Measurements from ENCODE around the gene ARHGAP22.
"Not testable (repeated sequence)": the region's sequence is repeated elsewhere in the genome, so short reads cannot be mapped to it uniquely, and the experiment has no call there.

ARHGAP22 gene, protein sequence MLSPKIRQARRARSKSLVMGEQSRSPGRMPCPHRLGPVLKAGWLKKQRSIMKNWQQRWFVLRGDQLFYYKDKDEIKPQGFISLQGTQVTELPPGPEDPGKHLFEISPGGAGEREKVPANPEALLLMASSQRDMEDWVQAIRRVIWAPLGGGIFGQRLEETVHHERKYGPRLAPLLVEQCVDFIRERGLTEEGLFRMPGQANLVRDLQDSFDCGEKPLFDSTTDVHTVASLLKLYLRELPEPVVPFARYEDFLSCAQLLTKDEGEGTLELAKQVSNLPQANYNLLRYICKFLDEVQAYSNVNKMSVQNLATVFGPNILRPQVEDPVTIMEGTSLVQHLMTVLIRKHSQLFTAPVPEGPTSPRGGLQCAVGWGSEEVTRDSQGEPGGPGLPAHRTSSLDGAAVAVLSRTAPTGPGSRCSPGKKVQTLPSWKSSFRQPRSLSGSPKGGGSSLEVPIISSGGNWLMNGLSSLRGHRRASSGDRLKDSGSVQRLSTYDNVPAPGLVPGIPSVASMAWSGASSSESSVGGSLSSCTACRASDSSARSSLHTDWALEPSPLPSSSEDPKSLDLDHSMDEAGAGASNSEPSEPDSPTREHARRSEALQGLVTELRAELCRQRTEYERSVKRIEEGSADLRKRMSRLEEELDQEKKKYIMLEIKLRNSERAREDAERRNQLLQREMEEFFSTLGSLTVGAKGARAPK

DNA sequence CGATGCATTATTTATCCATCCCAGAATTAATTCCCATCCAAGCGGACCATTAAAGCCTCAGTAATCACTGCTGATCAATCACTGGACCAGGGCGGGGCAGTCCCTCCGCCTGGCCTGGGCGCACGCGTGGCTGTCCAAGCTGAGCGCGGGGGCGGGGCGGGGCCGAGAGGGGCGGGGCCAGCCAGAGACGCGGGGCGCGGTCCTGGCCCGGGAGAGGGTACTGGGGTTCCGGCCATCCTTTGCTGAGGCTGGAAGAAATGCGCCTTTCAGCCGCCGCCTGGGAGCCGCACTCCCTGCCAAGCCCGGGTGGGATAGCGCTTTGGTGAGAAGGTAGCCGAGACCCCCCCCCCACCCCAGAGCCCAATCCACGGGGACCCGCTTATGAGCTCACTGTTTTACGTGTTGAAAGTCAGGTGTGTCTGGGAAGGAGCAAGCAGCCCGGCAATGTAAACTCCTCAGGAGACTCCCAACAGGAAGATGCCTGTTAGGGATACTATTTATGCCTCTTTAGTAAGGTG, at the start of gene ARHGAP22:
Gene ARHGAP22, minus strand, starts transcription at position 83 of the 518 bp plus-strand sequence. CDS start 277 bp downstream, outside the sequence.
- no peak for FAIRE-seq
- DNase-seq (ENCODE audit: extremely low spot score, insufficient read length, low read depth), result peak; percentile 39

DNA sequence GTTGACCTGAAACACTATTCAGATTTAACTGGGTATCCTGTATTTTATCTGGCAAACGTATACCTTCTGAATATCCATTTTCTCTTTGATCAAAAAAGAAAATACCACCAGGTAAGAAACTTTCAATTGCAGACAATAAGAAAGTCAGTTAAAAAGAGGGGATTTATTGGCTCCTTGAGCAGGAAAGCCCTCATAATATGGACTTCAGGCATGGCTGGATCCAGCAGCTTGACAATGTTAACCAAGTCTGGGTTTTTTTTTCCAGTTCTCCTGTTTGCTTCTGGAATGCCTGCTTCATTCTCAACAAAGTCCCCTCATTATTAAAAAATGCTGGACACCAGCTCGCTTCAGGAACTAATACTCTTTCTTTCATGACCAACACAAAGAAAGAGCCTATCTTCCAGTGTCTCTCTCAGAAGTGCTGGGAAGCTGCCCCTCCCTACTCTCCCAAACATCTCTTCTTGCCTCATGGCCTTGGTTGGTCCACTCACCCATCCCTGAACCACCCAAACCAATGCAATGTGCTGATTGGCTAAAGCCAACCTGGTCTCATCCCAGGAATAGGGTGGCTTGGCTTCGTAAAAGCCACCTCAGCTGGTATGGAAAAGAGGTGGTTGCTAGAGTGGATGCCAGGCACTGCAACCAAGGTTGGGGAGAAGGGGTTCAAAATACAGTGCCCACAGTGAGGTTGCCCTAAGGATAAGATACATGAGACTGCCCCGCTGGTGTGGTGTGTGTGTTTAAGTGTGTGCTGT, 49.2 kb upstream of the ARHGAP22 start:
- no peak for FAIRE-seq

DNA sequence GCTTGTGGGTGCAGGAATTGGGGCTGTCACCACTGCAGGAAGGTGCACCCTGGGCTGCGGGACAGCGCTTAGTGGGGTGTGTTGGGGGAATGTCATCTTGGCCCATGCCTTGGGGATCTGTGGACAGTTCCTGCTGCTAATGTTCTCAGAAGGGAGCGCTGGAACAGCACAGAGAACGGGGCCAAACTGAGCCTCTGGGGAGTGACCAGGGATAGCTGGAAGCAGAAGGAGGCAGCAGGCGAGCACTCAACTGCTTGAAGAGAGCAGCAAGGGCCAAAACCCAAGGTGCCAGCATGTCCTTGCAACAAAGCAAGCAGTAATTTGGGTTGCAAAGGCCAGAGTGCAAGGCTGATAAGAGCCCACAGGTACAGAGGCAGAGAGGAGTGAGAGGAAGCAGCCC, 48.5 kb upstream of the ARHGAP22 start:
- DNase-seq (ENCODE audit: extremely low spot score, insufficient read length, low read depth), result no peak
- FAIRE-seq, result no peak

More for the DNA sequence above, 49.2 kb upstream of the ARHGAP22 start:
- no peak for DNase-seq (ENCODE audit: extremely low spot score, insufficient read length, low read depth)

DNA sequence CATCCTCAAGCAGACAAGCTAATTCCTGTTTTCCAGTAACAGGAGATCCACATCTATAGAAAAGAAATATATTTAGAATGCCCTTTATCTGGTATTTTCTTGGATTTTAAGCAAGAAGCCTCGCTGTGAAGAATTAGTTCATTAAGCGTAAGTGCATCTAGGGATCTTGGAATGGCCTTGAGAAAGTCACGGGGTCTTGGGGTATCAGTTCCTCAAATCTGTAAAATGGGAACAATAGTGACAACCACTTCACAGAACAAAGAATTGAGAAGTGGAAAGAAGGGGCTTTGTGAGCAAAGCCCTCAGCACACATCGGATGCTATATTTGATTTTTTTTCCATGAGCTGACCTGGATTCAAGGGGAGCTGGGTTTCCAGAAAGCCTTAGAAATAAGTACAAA, 47.5 kb upstream of the ARHGAP22 start:
- DNase-seq (ENCODE audit: extremely low spot score, insufficient read length, low read depth), result no peak
- no peak for FAIRE-seq

DNA sequence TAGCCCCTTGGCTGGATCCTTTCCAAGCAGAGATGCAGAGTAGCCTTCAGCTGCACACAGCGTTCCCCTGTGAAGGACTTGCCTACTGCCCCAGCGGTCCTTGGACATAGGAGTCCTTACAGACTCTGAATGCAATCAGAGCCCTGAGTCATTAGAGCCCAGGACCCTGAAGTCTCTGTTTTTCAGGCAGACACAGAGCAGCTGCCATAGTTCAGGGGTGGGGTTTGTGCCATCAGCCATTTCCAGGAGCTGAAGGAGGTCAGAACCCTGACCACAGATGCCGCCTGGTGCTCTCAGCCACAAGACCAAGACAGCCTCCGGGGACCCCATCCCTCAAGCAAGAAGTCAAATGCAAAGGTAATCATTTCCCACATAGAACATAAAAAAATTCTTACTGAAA, 47.0 kb upstream of the ARHGAP22 start:
- FAIRE-seq, result no peak
- no peak for DNase-seq (ENCODE audit: extremely low spot score, insufficient read length, low read depth)

DNA sequence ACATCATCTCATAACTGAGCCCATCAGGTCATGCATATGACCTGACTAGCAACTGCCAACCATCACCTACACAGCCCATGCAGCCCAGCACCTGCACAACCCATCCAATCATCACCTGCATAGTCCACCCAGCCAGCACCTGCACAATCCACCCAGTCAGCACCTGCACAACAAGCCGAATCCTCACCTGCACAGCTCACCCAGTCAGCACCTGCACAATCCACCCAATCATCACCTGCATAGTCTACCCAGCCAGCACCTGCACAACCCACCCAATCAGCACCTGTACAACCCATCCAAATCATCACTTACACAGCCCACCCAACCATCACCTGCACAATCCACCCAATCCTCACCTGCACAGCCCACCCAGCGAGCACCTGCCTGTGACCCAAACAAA, 46.4 kb upstream of the ARHGAP22 start:
- no peak for FAIRE-seq
- no peak for DNase-seq (ENCODE audit: extremely low spot score, insufficient read length, low read depth)

DNA sequence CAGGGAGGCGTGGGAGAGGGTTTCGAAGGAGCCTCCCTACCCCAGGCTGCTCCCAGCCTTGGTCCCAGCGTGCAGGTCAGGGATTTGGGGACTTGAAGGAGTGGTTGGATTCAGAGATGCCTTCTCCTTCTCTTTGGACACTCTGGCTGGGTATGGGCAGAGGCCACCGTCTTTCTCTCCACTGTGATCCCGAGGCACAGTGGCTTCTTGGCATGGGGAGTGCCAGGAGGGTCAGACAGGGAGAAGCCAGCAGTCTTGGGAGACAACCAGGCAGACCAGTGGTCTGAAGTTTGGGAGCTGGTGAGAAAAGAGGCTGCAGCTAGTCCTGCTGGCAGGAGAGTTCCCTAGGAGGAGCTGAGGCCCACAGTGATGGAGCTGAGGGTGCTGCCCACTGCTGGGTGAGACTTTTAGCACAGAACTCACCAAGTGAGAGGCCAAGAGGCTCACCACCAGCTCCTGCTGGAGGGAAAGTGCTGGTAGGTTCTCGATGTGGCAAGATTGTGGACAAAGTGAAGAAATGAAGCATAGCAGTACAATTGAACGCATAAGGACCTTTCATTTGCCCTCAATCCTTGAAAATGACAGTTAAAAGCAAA, 44.6 kb upstream of the ARHGAP22 start:
- FAIRE-seq (no peak), DNase-seq (ENCODE audit: extremely low spot score, insufficient read length, low read depth) (no peak)

DNA sequence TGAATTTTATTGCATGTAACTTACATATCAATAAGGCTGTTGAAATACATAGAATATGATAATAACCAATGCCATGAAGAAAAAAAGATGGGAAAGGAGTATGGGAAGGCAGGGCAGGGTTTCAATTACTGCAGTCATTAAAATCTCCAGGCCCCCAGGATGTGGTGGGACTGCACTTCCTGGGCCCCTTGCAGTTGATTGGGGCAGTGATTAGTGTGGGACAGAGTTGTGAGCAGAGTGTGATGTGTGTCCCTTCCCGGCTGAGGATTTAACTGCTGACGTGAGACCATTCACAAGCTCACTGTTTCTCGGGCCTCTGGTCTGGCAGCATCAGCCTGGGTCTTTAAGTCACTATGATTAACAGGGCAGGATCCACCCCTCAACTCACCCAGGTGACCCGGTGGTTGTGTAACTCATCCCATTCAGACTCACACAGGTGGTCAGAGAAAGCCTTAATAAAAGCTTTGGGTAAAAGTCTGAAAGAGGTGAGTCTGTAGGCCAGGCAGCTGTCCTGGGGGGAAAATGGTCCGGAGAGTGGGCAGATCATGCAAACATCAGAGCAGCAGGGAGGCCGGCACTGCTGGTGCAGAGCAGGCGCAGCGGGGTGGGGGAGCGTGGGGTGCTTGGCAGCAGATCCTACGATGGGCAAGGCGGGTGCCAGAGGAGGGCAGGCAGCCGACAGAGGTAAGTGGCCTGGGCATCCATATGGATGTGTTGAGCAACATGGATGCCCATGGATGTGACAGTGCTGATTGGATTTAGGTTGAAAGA, 43.5 kb upstream of the ARHGAP22 start:
- DNase-seq (ENCODE audit: extremely low spot score, insufficient read length, low read depth) (no peak), FAIRE-seq (no peak)

DNA sequence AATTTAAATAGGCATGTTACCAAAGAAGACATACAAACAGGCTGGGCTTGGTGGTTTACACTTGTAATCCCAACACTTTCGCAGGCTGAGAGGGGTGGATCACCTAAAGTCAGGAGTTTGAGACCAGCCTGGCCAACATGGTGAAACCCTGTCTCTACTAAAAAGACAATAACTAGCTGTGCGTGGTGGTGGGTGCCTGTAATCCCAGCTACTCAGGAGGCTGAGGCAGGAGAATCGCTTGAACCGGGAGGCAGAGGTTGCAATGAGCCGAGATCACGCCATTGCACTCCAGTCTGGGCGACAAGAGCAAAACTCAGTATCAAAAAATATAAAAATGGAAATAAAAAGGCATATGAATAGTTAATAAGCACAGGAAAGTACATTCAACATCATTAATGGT, 42.2 kb upstream of the ARHGAP22 start:
- DNase-seq (ENCODE audit: extremely low spot score, insufficient read length, low read depth); FAIRE-seq: not testable (repeated sequence)

DNA sequence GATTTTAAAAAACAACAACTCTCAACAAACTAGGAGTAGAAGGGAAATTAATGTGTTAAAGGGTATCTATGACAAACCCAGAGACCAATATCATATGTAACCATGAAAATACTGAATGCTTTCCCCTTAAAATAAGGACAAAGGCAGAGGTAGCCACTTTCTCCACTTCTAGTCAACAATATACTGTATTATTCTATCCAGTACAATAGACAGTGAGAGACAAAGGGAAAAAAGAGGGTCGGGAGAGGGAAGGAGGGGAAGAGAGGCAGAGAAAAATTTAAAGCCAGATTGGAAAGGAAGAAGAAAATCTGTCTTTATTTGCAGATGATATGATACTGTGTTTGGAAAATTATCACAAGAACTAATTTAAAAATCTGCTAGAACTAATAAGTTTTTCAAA, 40.7 kb upstream of the ARHGAP22 start:
- no peak for FAIRE-seq

DNA sequence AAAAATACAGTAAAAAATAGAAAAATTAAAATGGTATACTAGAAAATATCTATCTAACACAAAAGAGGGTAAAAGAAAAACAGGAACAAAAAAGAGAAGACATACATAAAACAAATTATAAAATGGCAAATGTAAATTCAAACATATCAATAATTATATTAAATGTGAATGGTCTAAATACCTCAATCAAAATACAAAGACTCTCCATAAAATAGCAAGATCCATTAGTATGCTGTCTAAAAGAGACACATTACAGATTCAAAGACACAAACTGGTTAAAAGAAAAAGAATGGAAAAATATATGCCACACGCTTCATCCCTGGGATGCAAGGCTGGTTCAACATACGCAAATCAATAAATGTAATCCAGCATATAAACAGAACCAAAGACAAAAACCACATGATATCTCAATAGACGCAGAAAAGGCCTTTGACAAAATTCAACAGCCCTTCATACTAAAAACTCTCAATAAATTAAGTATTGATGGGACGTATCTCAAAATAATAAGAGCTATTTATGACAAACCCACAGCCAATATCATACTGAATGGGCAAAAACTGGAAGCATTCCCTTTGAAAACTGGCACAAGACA, 36.3 kb upstream of the ARHGAP22 start:
- not testable (repeated sequence) for DNase-seq (ENCODE audit: extremely low spot score, insufficient read length, low read depth); FAIRE-seq

More for the DNA sequence above, 40.7 kb upstream of the ARHGAP22 start:
- DNase-seq (ENCODE audit: extremely low spot score, insufficient read length, low read depth), result no peak

DNA sequence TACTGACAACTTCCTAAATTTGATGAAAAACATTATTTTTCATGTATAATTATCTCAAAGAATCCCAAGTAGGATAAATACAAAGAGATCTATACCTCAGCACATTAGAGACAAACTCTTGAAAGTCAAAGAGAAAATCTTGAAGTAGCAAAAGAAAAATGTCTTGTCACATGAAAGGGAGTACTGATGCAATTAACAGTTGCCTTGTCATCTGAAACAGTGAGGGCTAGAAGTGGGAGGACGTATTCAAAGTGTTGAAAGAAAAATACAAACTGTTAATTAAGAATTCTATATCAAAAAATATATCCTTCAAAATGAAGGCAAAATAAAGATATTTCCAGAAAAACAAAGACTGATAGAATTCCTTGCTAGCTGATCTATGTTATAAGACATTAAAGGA, 35.5 kb upstream of the ARHGAP22 start:
- no peak for FAIRE-seq
- no peak for DNase-seq (ENCODE audit: extremely low spot score, insufficient read length, low read depth)

DNA sequence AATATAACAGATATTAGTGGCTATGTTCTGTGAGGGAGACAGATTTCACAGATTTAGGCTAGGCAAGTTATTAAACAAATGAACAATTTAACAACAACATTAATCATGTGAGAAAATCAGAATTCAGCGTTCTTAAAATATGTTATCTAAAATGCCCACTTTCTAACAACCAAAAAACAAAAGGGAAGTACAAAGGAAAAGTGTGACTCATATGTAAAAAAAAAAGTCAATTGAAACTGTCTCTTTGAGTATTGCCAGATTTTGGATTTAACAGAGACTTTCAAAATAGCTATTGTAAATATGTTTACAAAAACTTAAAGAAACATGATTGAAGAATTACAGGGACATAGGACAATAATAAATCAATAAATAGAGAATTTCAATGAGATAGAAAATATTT, 34.8 kb upstream of the ARHGAP22 start:
- no peak for DNase-seq (ENCODE audit: extremely low spot score, insufficient read length, low read depth)
- no peak for FAIRE-seq

DNA sequence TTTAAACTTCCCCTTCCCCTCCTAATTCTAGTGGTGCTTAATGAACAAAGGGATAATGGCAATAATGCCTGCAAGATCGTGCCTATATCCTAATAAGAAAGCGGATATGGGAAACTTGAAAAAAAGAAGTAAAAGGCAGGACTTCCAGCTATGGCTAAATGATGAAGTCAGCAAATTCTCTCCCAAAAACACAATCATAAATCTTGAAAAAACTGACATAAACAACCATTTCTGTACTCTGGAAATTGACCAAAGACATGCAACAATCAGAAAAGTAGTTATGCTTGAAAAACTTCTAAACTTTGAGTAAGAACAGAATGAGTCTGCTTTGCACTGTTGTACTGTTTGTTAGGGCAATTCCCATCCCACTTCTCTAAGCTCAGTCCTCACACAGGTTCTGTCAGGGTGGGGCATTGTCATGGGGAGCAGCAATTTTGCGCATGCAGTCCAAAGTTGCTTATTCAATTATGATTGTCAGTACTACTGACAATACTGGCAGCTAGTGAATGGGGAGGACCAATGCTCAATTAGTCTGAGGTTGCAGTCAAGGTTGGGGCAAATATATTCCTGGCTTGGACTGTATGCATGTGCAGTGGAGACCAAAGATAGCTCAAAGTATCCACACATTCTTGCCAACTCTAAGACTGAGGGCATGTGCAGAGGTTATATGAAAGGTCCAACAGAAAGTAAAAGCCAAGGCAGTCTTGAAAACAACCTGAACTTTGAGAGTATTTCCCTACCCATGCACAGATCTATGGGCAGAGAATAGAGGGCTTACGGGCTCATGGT, 34.1 kb upstream of the ARHGAP22 start:
- FAIRE-seq (peak; percentile 54), DNase-seq (ENCODE audit: extremely low spot score, insufficient read length, low read depth) (no peak)

DNA sequence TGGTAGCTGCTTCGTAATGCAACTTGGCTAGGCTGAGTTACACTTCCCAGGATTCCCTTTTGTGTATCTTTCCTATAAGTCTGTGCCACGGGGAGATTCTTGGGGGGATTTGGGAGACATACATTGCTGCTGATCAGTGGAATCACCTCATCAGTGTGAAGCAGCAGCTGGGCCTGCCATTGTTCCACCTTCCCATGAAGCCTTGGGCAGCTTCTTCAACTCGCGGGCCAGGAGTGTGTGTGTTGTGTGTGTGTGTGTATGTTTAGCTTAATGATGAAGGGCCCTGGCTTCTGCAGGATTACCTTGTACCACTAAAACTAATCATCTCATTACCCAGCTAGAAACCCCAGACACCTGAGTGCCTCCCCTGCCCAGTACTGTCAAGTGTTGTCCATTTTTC, 33.3 kb upstream of the ARHGAP22 start:
- no peak for FAIRE-seq
- no peak for DNase-seq (ENCODE audit: extremely low spot score, insufficient read length, low read depth)

DNA sequence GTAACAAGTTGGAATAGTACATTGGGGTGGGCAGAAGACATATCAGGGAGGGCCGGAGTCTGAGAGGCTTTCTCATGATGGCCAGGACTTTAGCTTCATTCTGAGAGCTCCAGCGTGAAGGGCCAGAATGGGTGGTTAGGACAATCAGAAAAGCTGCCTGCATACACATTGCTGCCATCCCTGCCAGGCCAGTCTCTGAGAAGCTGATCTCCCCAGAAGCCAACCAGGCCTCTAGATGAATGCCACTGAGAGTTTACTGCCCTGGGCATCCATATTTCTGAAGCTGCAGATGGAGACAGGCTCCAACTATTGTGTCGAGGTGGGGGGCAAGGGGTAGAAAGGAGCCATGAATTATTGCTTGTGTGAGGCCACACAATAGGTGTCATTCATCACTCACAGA, 32.0 kb upstream of the ARHGAP22 start:
- no peak for DNase-seq (ENCODE audit: extremely low spot score, insufficient read length, low read depth)
- no peak for FAIRE-seq

DNA sequence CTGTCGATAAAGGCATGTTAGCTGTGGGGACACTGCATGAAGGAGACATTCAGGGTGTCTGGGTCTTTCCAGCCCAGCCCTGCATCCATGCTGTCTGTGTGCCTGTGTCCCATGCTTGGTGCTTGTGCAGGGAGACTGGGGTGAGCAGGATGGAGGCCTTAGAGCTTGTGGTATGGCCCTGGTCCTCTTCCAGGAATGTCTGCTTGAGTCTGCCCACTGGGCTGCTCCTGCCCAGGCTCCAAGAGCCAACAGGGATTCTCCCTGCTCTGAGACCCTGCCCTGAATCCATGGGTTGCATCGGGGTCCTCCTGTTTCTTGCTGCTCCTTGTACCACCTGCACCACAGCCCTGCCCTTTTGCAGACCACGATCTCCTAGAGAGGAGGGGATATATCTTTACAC, 31.4 kb upstream of the ARHGAP22 start:
- no peak for FAIRE-seq

DNA sequence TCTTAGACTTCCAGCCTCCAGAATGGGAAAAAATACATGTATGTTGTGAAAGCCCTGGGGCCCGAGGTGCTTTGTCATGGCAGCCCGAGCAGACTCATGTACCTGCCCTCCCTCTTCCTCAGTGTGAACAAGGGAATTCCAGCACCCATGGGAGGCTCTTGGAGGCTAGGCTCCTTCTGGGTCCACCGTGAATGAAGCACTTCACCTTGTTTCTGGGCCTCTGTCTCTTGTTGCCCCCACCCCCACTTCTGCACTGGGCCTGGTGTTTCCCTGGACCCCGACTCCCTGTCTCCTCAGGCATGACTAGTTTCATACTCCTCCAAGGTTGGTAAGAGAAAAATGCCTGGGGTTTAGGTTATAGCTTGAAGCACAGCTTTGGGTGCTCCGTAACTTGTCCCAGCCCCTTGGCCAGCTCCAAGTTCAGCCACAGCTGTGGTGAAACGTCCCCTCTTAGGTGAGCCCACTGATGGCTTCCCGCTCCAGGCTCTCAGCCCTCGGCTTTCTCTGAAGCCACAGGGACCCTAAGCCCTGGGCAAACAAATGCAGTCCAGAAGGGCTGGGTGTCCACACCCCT, 30.2 kb upstream of the ARHGAP22 start:
- FAIRE-seq (no peak), DNase-seq (ENCODE audit: extremely low spot score, insufficient read length, low read depth) (no peak)

More for the DNA sequence above, 31.4 kb upstream of the ARHGAP22 start:
- no peak for DNase-seq (ENCODE audit: extremely low spot score, insufficient read length, low read depth)
